Activated B cell treated with CpG ODN at 0.5 μM for 24 hours (primary cell): ENCODE measurements around the gene NKX6-2. TPM values are rescaled to one million over a fixed set of nuclear protein-coding genes. Genes with fewer than 3 reads are reported as not detected.
"Not testable (repeated sequence)": the region's sequence is repeated elsewhere in the genome, so short reads cannot be mapped to it uniquely, and the experiment has no call there.

Source experiments
- ATAC-seq: fragments of 200-7000 bp; cut with Tn5 transposase; one replicate; pipeline ENCODE4 v1.10.0; 2021; ENCODE audit warnings: low read depth, mild to moderate bottlenecking, moderate library complexity
- CTCF ChIA-PET: fragments of 350-600 bp; sonication (Branson Sonifier 250); formaldehyde crosslinking; loops from one replicate; lab custom pipeline; 2021; ENCODE audit warnings: antibody characterized with exemption; lab: Charles Lee
- POLR2A ChIA-PET: fragments of 350-600 bp; sonication (Branson Sonifier 250); formaldehyde crosslinking; loops from one replicate; lab custom pipeline; 2021; ENCODE audit warnings: antibody characterized with exemption; lab: Charles Lee
- DNase-seq: peaks from one replicate; pipeline ENCODE4 v3.0.0; 2022
- H3K27ac Mint-ChIP-seq: one replicate; pipeline ENCODE4 v1.8.0; 2020; ENCODE audit warnings: mixed read lengths
- H3K27me3 Mint-ChIP-seq: one replicate; pipeline ENCODE4 v1.8.0; 2021; ENCODE audit warnings: mixed read lengths
- H3K36me3 Mint-ChIP-seq: one replicate; pipeline ENCODE4 v1.8.0; 2021; ENCODE audit warnings: low read depth, mixed read lengths
- H3K4me1 Mint-ChIP-seq: one replicate; pipeline ENCODE4 v1.8.0; 2021; ENCODE audit warnings: mixed read lengths
- H3K4me3 Mint-ChIP-seq: one replicate; pipeline ENCODE4 v1.8.0; 2020; ENCODE audit warnings: mild to moderate bottlenecking, mixed read lengths
- H3K9me3 Mint-ChIP-seq: one replicate; pipeline ENCODE4 v1.8.0; 2020; ENCODE audit warnings: mixed read lengths
- CTCF ChIP-seq: fragments of 200-600 bp; IDR thresholded peaks from one replicate; pipeline ENCODE4 v1.8.0; 2022; ENCODE audit warnings: antibody characterized with exemption, mild to moderate bottlenecking
- intact Hi-C: fragments of 100-400 bp; cut with micrococcal nuclease; formaldehyde crosslinking; loops from one replicate; pipeline ENCODE4 v1.15.1; 2024
- total RNA-seq: library from RNA; stranded (reverse); gene quantifications from 2 replicates; pipeline ENCODE4 v1.2.3, GENCODE V29; 2022

The NKX6-2 gene
- total RNA-seq, 1 donor from 2014 or later, result not detected

GRCh38 chr10:132743925-132744490, 41.9 kb downstream of the NKX6-2 start:
- no peaks in the 10 kb centered on the region for H3K27me3 Mint-ChIP-seq
- POLR2A ChIA-PET, result no interaction called here
- intact Hi-C loops, result no loop called here
- ATAC-seq (no peak), DNase-seq (no peak)
- H3K4me3 Mint-ChIP-seq, result no peak overlapping the region
- no peak overlapping the region for H3K27ac Mint-ChIP-seq
- H3K4me1 Mint-ChIP-seq, result no peaks in the 10 kb centered on the region
- CTCF ChIA-PET, result no interaction called here
- no peak for TF ChIP-seq CTCF
- peaks cover 37% of the 10 kb centered on the region for H3K36me3 Mint-ChIP-seq
- no peaks in the 10 kb centered on the region for H3K9me3 Mint-ChIP-seq

GRCh38 chr10:132743196-132743924, 42.6 kb downstream of the NKX6-2 start:
- H3K36me3 Mint-ChIP-seq, result peaks cover 33% of the 10 kb centered on the region
- DNase-seq, H3K9me3 Mint-ChIP-seq, H3K4me1 Mint-ChIP-seq, POLR2A ChIA-PET, H3K27ac Mint-ChIP-seq, CTCF ChIA-PET, H3K4me3 Mint-ChIP-seq, intact Hi-C loops, H3K27me3 Mint-ChIP-seq, ATAC-seq: not testable (repeated sequence)

- DNase-seq, result no peak
- Mint-ChIP-seq H3K4me1 (no peaks in the 10 kb centered on the region), H3K9me3 (no peaks in the 10 kb centered on the region), H3K27me3 (no peaks in the 10 kb centered on the region), H3K4me3 (no peak overlapping the region), H3K36me3 (peaks cover 29% of the 10 kb centered on the region), H3K27ac (no peak overlapping the region)
- ChIA-PET POLR2A (no interaction called here), CTCF (no interaction called here)
- no peak for TF ChIP-seq CTCF
- intact Hi-C loops, result no loop called here
- ATAC-seq, result no peak
Measured at GRCh38 chr10:132742837-132743194, 43.1 kb downstream of the NKX6-2 start.

GRCh38 chr10:132742167-132742836, 43.6 kb downstream of the NKX6-2 start:
- Mint-ChIP-seq H3K36me3 (peaks cover 29% of the 10 kb centered on the region), H3K27me3 (no peaks in the 10 kb centered on the region), H3K9me3 (no peaks in the 10 kb centered on the region), H3K4me1 (no peaks in the 10 kb centered on the region), H3K4me3 (no peak overlapping the region), H3K27ac (no peak overlapping the region)
- no peak for TF ChIP-seq CTCF
- intact Hi-C loops, result no loop called here
- ATAC-seq (no peak), DNase-seq (no peak)
- ChIA-PET CTCF (no interaction called here), POLR2A (no interaction called here)

- Mint-ChIP-seq H3K36me3 (peaks cover 34% of the 10 kb centered on the region), H3K27me3 (no peaks in the 10 kb centered on the region), H3K4me1 (no peaks in the 10 kb centered on the region), H3K9me3 (no peaks in the 10 kb centered on the region), H3K4me3 (no peak overlapping the region), H3K27ac (no peak overlapping the region)
- ATAC-seq (no peak), DNase-seq (no peak)
- intact Hi-C loops, result no loop called here
- ChIA-PET CTCF (no interaction called here), POLR2A (no interaction called here)
- no peak for TF ChIP-seq CTCF
Measured at GRCh38 chr10:132740588-132740987, 45.4 kb downstream of the NKX6-2 start.
